RWPE2 (cell line): Measurements from ENCODE around the gene MPL.

Source experiments
- ATAC-seq: fragments of 200-7000 bp; cut with Tn5 transposase; 3 replicates; pipeline ENCODE4 v1.9.1; 2021; ENCODE audit warnings: low read depth
- DNase-seq: peaks from one replicate; pipeline ENCODE4 v3.0.0-alpha.2; 2020; ENCODE audit warnings: low spot score
- H3K27ac ChIP-seq: fragments of 450-650 bp; 2 replicates; pipeline ENCODE4 v1.5.1; 2017; ENCODE audit warnings: mild to moderate bottlenecking; ENCODE audit not compliant: poor library complexity, severe bottlenecking
- H3K27me3 ChIP-seq: fragments of 250-450 bp; sonication (Bioruptor Pico); 2 replicates; pipeline ENCODE4 v1.5.1; 2021; ENCODE audit warnings: mild to moderate bottlenecking, moderate library complexity; ENCODE audit not compliant: insufficient read depth, poor library complexity, severe bottlenecking
- H3K36me3 ChIP-seq: fragments of 250-450 bp; sonication (Bioruptor Pico); 2 replicates; pipeline ENCODE4 v1.5.1; 2020; ENCODE audit warnings: low read depth, mild to moderate bottlenecking, moderate library complexity
- H3K4me1 ChIP-seq: fragments of 250-450 bp; sonication (Bioruptor Pico); 2 replicates; pipeline ENCODE4 v1.5.1; 2021; ENCODE audit warnings: mild to moderate bottlenecking, moderate library complexity; ENCODE audit not compliant: insufficient read depth, poor library complexity, severe bottlenecking
- H3K4me3 ChIP-seq: fragments of 250-450 bp; sonication (Bioruptor Pico); 2 replicates; pipeline ENCODE4 v1.5.1; 2021; ENCODE audit warnings: mild to moderate bottlenecking, moderate library complexity; ENCODE audit not compliant: severe bottlenecking
- H3K9me3 ChIP-seq: fragments of 250-450 bp; sonication (Bioruptor Pico); 2 replicates; pipeline ENCODE4 v1.5.1; 2021; ENCODE audit warnings: mild to moderate bottlenecking, moderate library complexity; ENCODE audit not compliant: severe bottlenecking
- CTCF ChIP-seq: fragments of 450-650 bp; IDR thresholded peaks from one replicate; pipeline ENCODE4 v1.5.1; 2017; ENCODE audit warnings: mild to moderate bottlenecking, moderate library complexity; ENCODE audit not compliant: poor library complexity, severe bottlenecking

Gene MPL

GRCh38 chr1:43348809-43349593 is 11.4 kb downstream of the MPL start:
- DNase-seq: peak; percentile 89
- peak overlapping the region; percentile 40 for H3K4me3 ChIP-seq

GRCh38 chr1:43349594-43350306 is 12.1 kb downstream of the MPL start:
- H3K4me1 ChIP-seq: peaks cover 5% of the 10 kb centered on the region
- no peaks in the 10 kb centered on the region for H3K9me3 ChIP-seq
- H3K27ac ChIP-seq: peak overlapping the region; percentile 71
- no peak for TF ChIP-seq CTCF
- no peak for DNase-seq
- no peaks in the 10 kb centered on the region for H3K27me3 ChIP-seq
- no peak for ATAC-seq
- H3K36me3 ChIP-seq: no peaks in the 10 kb centered on the region
- peak overlapping the region; percentile 40 for H3K4me3 ChIP-seq

More at GRCh38 chr1:43348809-43349593, 11.4 kb downstream of the MPL start:
- ATAC-seq: peak; percentile 82
- H3K36me3 ChIP-seq: no peaks in the 10 kb centered on the region
- peak overlapping the region; percentile 71 for H3K27ac ChIP-seq
- H3K27me3 ChIP-seq: no peaks in the 10 kb centered on the region
- peaks cover 5% of the 10 kb centered on the region for H3K4me1 ChIP-seq
- no peak for TF ChIP-seq CTCF
- no peaks in the 10 kb centered on the region for H3K9me3 ChIP-seq

GRCh38 chr1:43350976-43351375 is 13.4 kb downstream of the MPL start:
- no peak for DNase-seq
- no peak for TF ChIP-seq CTCF
- Histone ChIP-seq H3K4me3 (no peak overlapping the region), H3K27me3 (no peaks in the 10 kb centered on the region), H3K4me1 (peaks cover 5% of the 10 kb centered on the region), H3K27ac (no peak overlapping the region), H3K9me3 (no peaks in the 10 kb centered on the region), H3K36me3 (no peaks in the 10 kb centered on the region; the same call in 1 of the 2 replicates)
- ATAC-seq: no peak

DNA sequence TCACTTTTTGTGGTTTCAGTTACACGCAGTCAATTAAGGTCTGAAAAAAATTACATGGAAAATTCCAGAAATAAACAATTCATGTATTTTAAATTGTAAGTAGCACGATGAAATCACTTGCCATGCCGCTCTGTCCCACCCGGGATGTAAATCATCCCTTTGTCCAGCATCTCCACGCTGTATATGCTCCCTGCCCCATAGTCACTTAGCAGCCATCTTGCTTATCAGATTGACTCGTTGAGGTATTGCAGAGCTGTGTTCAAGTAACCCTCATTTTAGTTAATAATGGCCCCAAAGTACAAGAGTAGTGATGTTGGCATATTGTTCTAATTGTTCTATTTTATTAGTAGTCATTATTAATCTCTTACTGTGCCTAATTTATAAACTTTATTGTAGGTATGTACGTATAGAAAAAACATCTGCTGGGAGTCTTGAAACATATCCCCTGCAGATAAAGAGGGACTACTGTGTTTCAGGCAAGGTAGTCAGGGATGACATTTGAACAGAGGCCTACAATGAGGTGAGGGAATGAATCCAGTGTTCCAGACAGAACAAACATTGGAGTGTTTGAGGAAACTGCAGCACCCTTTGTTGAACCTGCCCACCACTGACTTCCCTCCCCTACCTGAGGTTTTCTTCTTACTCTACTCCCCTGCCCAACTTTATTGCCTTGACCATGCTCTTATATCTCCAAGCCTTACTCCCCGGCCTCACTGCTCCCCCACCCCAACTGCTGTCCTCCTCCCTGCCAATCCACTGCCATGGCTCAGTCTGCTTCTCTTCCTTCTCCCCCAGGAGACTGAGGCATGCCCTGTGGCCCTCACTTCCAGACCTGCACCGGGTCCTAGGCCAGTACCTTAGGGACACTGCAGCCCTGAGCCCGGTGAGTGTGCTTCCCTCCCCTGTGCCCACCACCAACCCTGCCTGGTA is 14.1 kb downstream of the MPL start:
- H3K4me1 ChIP-seq: peaks cover 5% of the 10 kb centered on the region
- ATAC-seq: no peak
- no peaks in the 10 kb centered on the region for H3K9me3 ChIP-seq
- H3K36me3 ChIP-seq: no peaks in the 10 kb centered on the region; the same call in 1 of the 2 replicates
- no peak for DNase-seq
- no peak overlapping the region for H3K27ac ChIP-seq
- H3K27me3 ChIP-seq: no peaks in the 10 kb centered on the region
- H3K4me3 ChIP-seq: no peak overlapping the region
- TF ChIP-seq CTCF: no peak
